GM23338 (cell line): Measurements from ENCODE around the gene MRPS26. TPM values are rescaled to one million over a fixed set of nuclear protein-coding genes. Genes with fewer than 3 reads are reported as not detected.
A peak's percentile ranks its signal among the peaks of the same experiment; 100 is the strongest.

Source experiments
- ATAC-seq: fragments of 200-7000 bp; cut with Tn5 transposase; 3 replicates; pipeline ENCODE4 v1.9.1; 2020
- DNase-seq: peaks from one replicate; pipeline ENCODE4 v3.0.0-alpha.2; 2015; ENCODE audit warnings: low spot score
- H2AFZ ChIP-seq: fragments of 200-600 bp; sonication (generic); 2 replicates; pipeline ENCODE4 v1.8.0; 2016; ENCODE audit warnings: antibody characterized with exemption, mild to moderate bottlenecking, moderate library complexity
- H3F3A ChIP-seq: fragments of 200-600 bp; sonication (generic); replicated peaks from 2 replicates; pipeline ENCODE4 v1.8.0; 2017; ENCODE audit warnings: antibody characterized with exemption, mixed run types, low read depth
- H3K27ac ChIP-seq: fragments of 200-600 bp; sonication (generic); 2 replicates; pipeline ENCODE4 v1.6.1; 2016; ENCODE audit warnings: low read depth
- H3K27me3 ChIP-seq: fragments of 200-600 bp; sonication (generic); 2 replicates; pipeline ENCODE4 v1.8.0; 2016; ENCODE audit warnings: mild to moderate bottlenecking, mixed run types, moderate library complexity; ENCODE audit not compliant: insufficient read depth
- H3K36me3 ChIP-seq: fragments of 200-600 bp; sonication (generic); 2 replicates; pipeline ENCODE4 v1.8.0; 2016; ENCODE audit warnings: mild to moderate bottlenecking; ENCODE audit not compliant: insufficient read depth
- H3K4me1 ChIP-seq: fragments of 200-600 bp; sonication (generic); 2 replicates; pipeline ENCODE4 v1.8.0; 2016; ENCODE audit warnings: mild to moderate bottlenecking, moderate library complexity; ENCODE audit not compliant: insufficient read depth
- H3K4me2 ChIP-seq: fragments of 200-600 bp; sonication (generic); 2 replicates; pipeline ENCODE4 v1.7.1; 2017; ENCODE audit warnings: mixed run types
- H3K4me3 ChIP-seq: fragments of 200-600 bp; sonication (generic); 2 replicates; pipeline ENCODE4 v1.6.1; 2016; ENCODE audit warnings: mixed run types
- H3K79me2 ChIP-seq: fragments of 200-600 bp; sonication (generic); replicated peaks from 2 replicates; pipeline ENCODE4 v1.8.0; 2017; ENCODE audit warnings: mild to moderate bottlenecking; ENCODE audit not compliant: insufficient read depth
- H3K9me2 ChIP-seq: fragments of 200-600 bp; sonication (generic); 2 replicates; pipeline ENCODE4 v1.8.0; 2017; ENCODE audit not compliant: insufficient read depth
- H4K20me1 ChIP-seq: fragments of 200-600 bp; sonication (generic); replicated peaks from 2 replicates; pipeline ENCODE4 v1.8.0; 2017; ENCODE audit warnings: mild to moderate bottlenecking; ENCODE audit not compliant: insufficient read depth
- H3K27ac Mint-ChIP-seq: 2 replicates; pipeline ENCODE4 v1.8.0; 2020; ENCODE audit warnings: inconsistent platforms, mild to moderate bottlenecking, moderate library complexity, mixed read lengths
- H3K27me3 Mint-ChIP-seq: 3 replicates; pipeline ENCODE4 v1.8.0; 2022; ENCODE audit warnings: low read depth, mild to moderate bottlenecking, moderate library complexity, mixed read lengths, inconsistent platforms; ENCODE audit not compliant: insufficient read depth, poor library complexity
- H3K36me3 Mint-ChIP-seq: 3 replicates; pipeline ENCODE4 v1.8.0; 2021; ENCODE audit warnings: low read depth, mild to moderate bottlenecking, inconsistent platforms, moderate library complexity, mixed read lengths
- H3K4me1 Mint-ChIP-seq: 3 replicates; pipeline ENCODE4 v1.8.0; 2020; ENCODE audit warnings: mild to moderate bottlenecking, inconsistent platforms, mixed read lengths
- H3K4me3 Mint-ChIP-seq: 3 replicates; pipeline ENCODE4 v1.8.0; 2021; ENCODE audit warnings: moderate library complexity, mild to moderate bottlenecking, inconsistent platforms, mixed read lengths
- H3K9me3 Mint-ChIP-seq: 3 replicates; pipeline ENCODE4 v1.8.0; 2020; ENCODE audit warnings: moderate library complexity, mild to moderate bottlenecking, inconsistent platforms, mixed read lengths
- CTCF ChIP-seq, 2 experiments: fragments of 200-600 bp in 1 of 2; sonication (generic) in 1 of 2; conservative IDR thresholded peaks; 2 replicates each; pipeline versions ENCODE4 v1.5.1 to v1.6.1; 2016 to 2017; ENCODE audit warnings: antibody characterized with exemption in 2 of 2, low read depth in 2 of 2, mild to moderate bottlenecking in 2 of 2, moderate library complexity in 1 of 2
- ETS1 ChIP-seq: IDR thresholded peaks from 2 replicates; pipeline ENCODE4 v1.6.1; 2016; ENCODE audit warnings: antibody characterized with exemption
- NANOG ChIP-seq: IDR thresholded peaks from 2 replicates; pipeline ENCODE4 v1.6.1; 2016; ENCODE audit warnings: antibody characterized with exemption, borderline replicate concordance
- STAT1 ChIP-seq: IDR thresholded peaks from one replicate; pipeline ENCODE4 v1.6.1; 2016; ENCODE audit warnings: antibody characterized with exemption; ENCODE audit not compliant: unreplicated experiment
- ZNF114 ChIP-seq: fragments of 250-450 bp; sonication (Bioruptor Pico); IDR thresholded peaks from 2 replicates; pipeline ENCODE4 v1.5.0; 2020; ENCODE audit warnings: mild to moderate bottlenecking, moderate library complexity
- ZNF331 ChIP-seq: fragments of 250-450 bp; sonication (Bioruptor Pico); IDR thresholded peaks from 2 replicates; pipeline ENCODE4 v1.5.0; 2020; ENCODE audit warnings: low read depth, mild to moderate bottlenecking, moderate library complexity
- ZNF462 ChIP-seq: fragments of 250-450 bp; sonication (Bioruptor Pico); IDR thresholded peaks from 2 replicates; pipeline ENCODE4 v1.5.0; 2020; ENCODE audit warnings: mild to moderate bottlenecking, moderate library complexity
- polyA plus RNA-seq: library from polyadenylated mRNA; unstranded; fragments of >200 nt; fragmentation: Nextera tagmentation; extraction: Ambion mirVana; gene quantifications from 2 replicates; pipeline ENCODE4 v1.2.1, GENCODE V29; 2016
- total RNA-seq: library from RNA; depleted of rRNA; stranded (reverse); fragments of >200 nt; shearing (Covaris generic); gene quantifications from 2 replicates; pipeline ENCODE4 v1.2.3, GENCODE V29; 2014
- TF ChIP-seq, protein P1 (sequence below): IDR thresholded peaks from one replicate; pipeline ENCODE4 v1.6.1; 2018; ENCODE audit warnings: antibody characterized with exemption; ENCODE audit not compliant: unreplicated experiment

The MRPS26 gene
- total and polyA plus RNA-seq, 2 experiments from 2014 or later, result 105 to 154 TPM

GRCh38 chr20:3041854-3042409, 3.9 kb upstream of the MRPS26 start:
- Histone ChIP-seq H3K9me2 (peaks cover 4% of the 10 kb centered on the region; the same call in 1 of the 2 replicates), H3K4me1 (peaks cover 24% of the 10 kb centered on the region), H3K4me3 (peak overlapping the region; percentile 35; the same call in 1 of the 2 replicates), H3K4me2 (peak overlapping the region; percentile 44), H3K27ac (peak overlapping the region; percentile 11), H3K27me3 (no peaks in the 10 kb centered on the region), H3K79me2 (peaks cover 5% of the 10 kb centered on the region), H2AFZ (no peak overlapping the region), H4K20me1 (no peaks in the 10 kb centered on the region), H3F3A (no peaks in the 10 kb centered on the region), H3K36me3 (no peaks in the 10 kb centered on the region)
- Mint-ChIP-seq H3K27me3 (peaks cover 14% of the 10 kb centered on the region), H3K9me3 (no peaks in the 10 kb centered on the region; the same call in 2 of the 3 replicates), H3K4me3 (peak overlapping the region; percentile 44), H3K27ac (peak overlapping the region; percentile 90), H3K4me1 (peaks cover 23% of the 10 kb centered on the region), H3K36me3 (peaks cover 38% of the 10 kb centered on the region)
- DNase-seq, result peak; percentile 33
- no peak for TF ChIP-seq CTCF (conservative IDR thresholded peaks at IDR 0.05; ENCODE audit: low read depth in 2 of 2)
- TF ChIP-seq NANOG, result no peak
- TF ChIP-seq ZNF331 (CRISPR knock-in tag), result no peak
- TF ChIP-seq STAT1, result no peak
- TF ChIP-seq, protein P1, sequence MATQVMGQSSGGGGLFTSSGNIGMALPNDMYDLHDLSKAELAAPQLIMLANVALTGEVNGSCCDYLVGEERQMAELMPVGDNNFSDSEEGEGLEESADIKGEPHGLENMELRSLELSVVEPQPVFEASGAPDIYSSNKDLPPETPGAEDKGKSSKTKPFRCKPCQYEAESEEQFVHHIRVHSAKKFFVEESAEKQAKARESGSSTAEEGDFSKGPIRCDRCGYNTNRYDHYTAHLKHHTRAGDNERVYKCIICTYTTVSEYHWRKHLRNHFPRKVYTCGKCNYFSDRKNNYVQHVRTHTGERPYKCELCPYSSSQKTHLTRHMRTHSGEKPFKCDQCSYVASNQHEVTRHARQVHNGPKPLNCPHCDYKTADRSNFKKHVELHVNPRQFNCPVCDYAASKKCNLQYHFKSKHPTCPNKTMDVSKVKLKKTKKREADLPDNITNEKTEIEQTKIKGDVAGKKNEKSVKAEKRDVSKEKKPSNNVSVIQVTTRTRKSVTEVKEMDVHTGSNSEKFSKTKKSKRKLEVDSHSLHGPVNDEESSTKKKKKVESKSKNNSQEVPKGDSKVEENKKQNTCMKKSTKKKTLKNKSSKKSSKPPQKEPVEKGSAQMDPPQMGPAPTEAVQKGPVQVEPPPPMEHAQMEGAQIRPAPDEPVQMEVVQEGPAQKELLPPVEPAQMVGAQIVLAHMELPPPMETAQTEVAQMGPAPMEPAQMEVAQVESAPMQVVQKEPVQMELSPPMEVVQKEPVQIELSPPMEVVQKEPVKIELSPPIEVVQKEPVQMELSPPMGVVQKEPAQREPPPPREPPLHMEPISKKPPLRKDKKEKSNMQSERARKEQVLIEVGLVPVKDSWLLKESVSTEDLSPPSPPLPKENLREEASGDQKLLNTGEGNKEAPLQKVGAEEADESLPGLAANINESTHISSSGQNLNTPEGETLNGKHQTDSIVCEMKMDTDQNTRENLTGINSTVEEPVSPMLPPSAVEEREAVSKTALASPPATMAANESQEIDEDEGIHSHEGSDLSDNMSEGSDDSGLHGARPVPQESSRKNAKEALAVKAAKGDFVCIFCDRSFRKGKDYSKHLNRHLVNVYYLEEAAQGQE, result no peak
- TF ChIP-seq ZNF114 (CRISPR knock-in tag), result no peak
- no peak for TF ChIP-seq ZNF462 (CRISPR knock-in tag)
- TF ChIP-seq ETS1, result no peak
- ATAC-seq, result no peak
